Activated B cell treated with CpG ODN at 0.5 μM for 24 hours (primary cell): Measurements from ENCODE around the gene NR4A3. TPM values are rescaled to one million over a fixed set of nuclear protein-coding genes. Genes with fewer than 3 reads are reported as not detected.
"Not testable (repeated sequence)": the region's sequence is repeated elsewhere in the genome, so short reads cannot be mapped to it uniquely, and the experiment has no call there.

Source experiments
- ATAC-seq: fragments of 200-7000 bp; cut with Tn5 transposase; one replicate; pipeline ENCODE4 v1.10.0; 2021; ENCODE audit warnings: low read depth, mild to moderate bottlenecking, moderate library complexity
- CTCF ChIA-PET: fragments of 350-600 bp; sonication (Branson Sonifier 250); formaldehyde crosslinking; loops from one replicate; lab custom pipeline; 2021; ENCODE audit warnings: antibody characterized with exemption; lab: Charles Lee
- POLR2A ChIA-PET: fragments of 350-600 bp; sonication (Branson Sonifier 250); formaldehyde crosslinking; loops from one replicate; lab custom pipeline; 2021; ENCODE audit warnings: antibody characterized with exemption; lab: Charles Lee
- DNase-seq: peaks from one replicate; pipeline ENCODE4 v3.0.0; 2022
- H3K27ac Mint-ChIP-seq: one replicate; pipeline ENCODE4 v1.8.0; 2020; ENCODE audit warnings: mixed read lengths
- H3K27me3 Mint-ChIP-seq: one replicate; pipeline ENCODE4 v1.8.0; 2021; ENCODE audit warnings: mixed read lengths
- H3K36me3 Mint-ChIP-seq: one replicate; pipeline ENCODE4 v1.8.0; 2021; ENCODE audit warnings: low read depth, mixed read lengths
- H3K4me1 Mint-ChIP-seq: one replicate; pipeline ENCODE4 v1.8.0; 2021; ENCODE audit warnings: mixed read lengths
- H3K4me3 Mint-ChIP-seq: one replicate; pipeline ENCODE4 v1.8.0; 2020; ENCODE audit warnings: mild to moderate bottlenecking, mixed read lengths
- H3K9me3 Mint-ChIP-seq: one replicate; pipeline ENCODE4 v1.8.0; 2020; ENCODE audit warnings: mixed read lengths
- intact Hi-C: fragments of 100-400 bp; cut with micrococcal nuclease; formaldehyde crosslinking; loops from one replicate; pipeline ENCODE4 v1.15.1; 2024
- total RNA-seq: library from RNA; stranded (reverse); gene quantifications from 2 replicates; pipeline ENCODE4 v1.2.3, GENCODE V29; 2022
- TF ChIP-seq, protein P1 (sequence below): fragments of 200-600 bp; IDR thresholded peaks from one replicate; pipeline ENCODE4 v1.8.0; 2022; ENCODE audit warnings: antibody characterized with exemption, mild to moderate bottlenecking

Gene NR4A3
- total RNA-seq, result 20.7 and 21.5 TPM in 2 replicates

GRCh38 chr9:99821396-99822108, at the start of gene NR4A3:
Gene NR4A3 (plus strand): TSS chr9:99821885. CDS start chr9:99828043, 6,158 bp downstream.
- intact Hi-C loops, result loop anchor here (1.0 to 10.0 kb wide), 11 partner anchors 191 to 1899 kb away; partner anchors contain the start of genes MRPL50, TEX10, TRMO and ZNF189
- TF ChIP-seq, protein P1, sequence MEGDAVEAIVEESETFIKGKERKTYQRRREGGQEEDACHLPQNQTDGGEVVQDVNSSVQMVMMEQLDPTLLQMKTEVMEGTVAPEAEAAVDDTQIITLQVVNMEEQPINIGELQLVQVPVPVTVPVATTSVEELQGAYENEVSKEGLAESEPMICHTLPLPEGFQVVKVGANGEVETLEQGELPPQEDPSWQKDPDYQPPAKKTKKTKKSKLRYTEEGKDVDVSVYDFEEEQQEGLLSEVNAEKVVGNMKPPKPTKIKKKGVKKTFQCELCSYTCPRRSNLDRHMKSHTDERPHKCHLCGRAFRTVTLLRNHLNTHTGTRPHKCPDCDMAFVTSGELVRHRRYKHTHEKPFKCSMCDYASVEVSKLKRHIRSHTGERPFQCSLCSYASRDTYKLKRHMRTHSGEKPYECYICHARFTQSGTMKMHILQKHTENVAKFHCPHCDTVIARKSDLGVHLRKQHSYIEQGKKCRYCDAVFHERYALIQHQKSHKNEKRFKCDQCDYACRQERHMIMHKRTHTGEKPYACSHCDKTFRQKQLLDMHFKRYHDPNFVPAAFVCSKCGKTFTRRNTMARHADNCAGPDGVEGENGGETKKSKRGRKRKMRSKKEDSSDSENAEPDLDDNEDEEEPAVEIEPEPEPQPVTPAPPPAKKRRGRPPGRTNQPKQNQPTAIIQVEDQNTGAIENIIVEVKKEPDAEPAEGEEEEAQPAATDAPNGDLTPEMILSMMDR, result no peak
- Mint-ChIP-seq H3K4me3 (peak within 1 kb of the TSS; percentile 96), H3K27ac (peak within 1 kb of the TSS; percentile 97), H3K9me3 (no peaks in the 10 kb centered on the region), H3K27me3 (peaks cover 3% of the 10 kb centered on the region), H3K4me1 (peaks cover 57% of the 10 kb centered on the region), H3K36me3 (peaks cover 35% of the 10 kb centered on the region)
- POLR2A ChIA-PET, result interaction anchor here (0.6 to 7.3 kb wide), 24 partner anchors 8 to 673 kb away, joined by 3 to 110 read pairs (median 4); partner anchors contain the start of genes ALG2, SEC61B and STX17
- CTCF ChIA-PET, result interaction anchor here (0.6 to 2.0 kb wide), 9 partner anchors 265 to 659 kb away, joined by 3 to 10 read pairs (median 3); no protein-coding TSS in a partner anchor
- peak; percentile 29 for ATAC-seq
- peak; percentile 85 for DNase-seq

- Mint-ChIP-seq H3K4me3 (no peak overlapping the region), H3K27ac (no peak overlapping the region), H3K36me3 (no peaks in the 10 kb centered on the region), H3K27me3 (peaks cover 12% of the 10 kb centered on the region), H3K9me3 (no peaks in the 10 kb centered on the region), H3K4me1 (no peaks in the 10 kb centered on the region)
- TF ChIP-seq, protein P1, result no peak
- DNase-seq (no peak), ATAC-seq (no peak)
- intact Hi-C loops, result no loop called here
- ChIA-PET CTCF (no interaction called here), POLR2A (interaction anchor here (0.6 kb wide), 1 partner anchor 178 kb away, joined by 3 read pairs; no protein-coding TSS in a partner anchor)
Observed at GRCh38 chr9:99773468-99774138, 48.1 kb upstream of the NR4A3 start.

GRCh38 chr9:99778308-99778707, 43.4 kb upstream of the NR4A3 start:
- Mint-ChIP-seq H3K9me3 (peaks cover 2% of the 10 kb centered on the region), H3K27me3 (peaks cover 12% of the 10 kb centered on the region), H3K36me3 (no peaks in the 10 kb centered on the region), H3K27ac (no peak overlapping the region), H3K4me1 (peaks cover 9% of the 10 kb centered on the region), H3K4me3 (no peak overlapping the region)
- ChIA-PET POLR2A (interaction anchor here (0.7 kb wide), 1 partner anchor 15 kb away, joined by 3 read pairs; no protein-coding TSS in a partner anchor), CTCF (no interaction called here)
- ATAC-seq, result peak; percentile 61
- intact Hi-C loops, result no loop called here
- TF ChIP-seq, protein P1, result no peak
- no peak for DNase-seq

DNA sequence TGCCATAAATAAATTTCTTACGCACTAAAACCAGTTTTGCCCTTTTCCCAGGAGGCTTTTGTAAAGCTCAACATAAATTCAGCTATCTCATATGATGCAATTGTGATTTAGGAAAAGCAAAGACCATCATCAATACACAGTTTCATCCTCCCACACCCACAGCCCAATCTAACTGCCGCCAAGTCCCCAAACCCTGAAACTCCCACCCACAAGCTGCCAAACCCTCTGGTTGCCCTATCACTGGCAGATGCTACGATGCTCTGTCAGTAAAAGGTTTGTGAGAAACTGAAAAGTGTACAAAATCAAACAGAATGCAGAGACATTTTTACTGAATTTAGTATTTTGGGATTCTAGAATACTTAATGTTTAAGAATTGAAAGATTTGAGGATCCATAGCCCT, 42.8 kb upstream of the NR4A3 start:
- Mint-ChIP-seq H3K27ac (no peak overlapping the region), H3K27me3 (peaks cover 12% of the 10 kb centered on the region), H3K4me1 (peaks cover 13% of the 10 kb centered on the region), H3K4me3 (no peak overlapping the region), H3K9me3 (peaks cover 2% of the 10 kb centered on the region), H3K36me3 (no peaks in the 10 kb centered on the region)
- CTCF ChIA-PET, result no interaction called here
- intact Hi-C loops, result no loop called here
- ATAC-seq (no peak), DNase-seq (no peak)
- POLR2A ChIA-PET, result interaction anchor here (0.5 to 0.7 kb wide), 2 partner anchors 15 to 28 kb away, joined by 3 to 8 read pairs; no protein-coding TSS in a partner anchor
- TF ChIP-seq, protein P1, result no peak

GRCh38 chr9:99779277-99779676, 42.4 kb upstream of the NR4A3 start:
- ATAC-seq (no peak), DNase-seq (no peak)
- POLR2A ChIA-PET, result interaction anchor here (0.5 kb wide), 1 partner anchor 29 kb away, joined by 8 read pairs; no protein-coding TSS in a partner anchor
- CTCF ChIA-PET, result no interaction called here
- Mint-ChIP-seq H3K4me1 (peaks cover 15% of the 10 kb centered on the region), H3K36me3 (no peaks in the 10 kb centered on the region), H3K27me3 (peaks cover 12% of the 10 kb centered on the region), H3K9me3 (peaks cover 2% of the 10 kb centered on the region), H3K27ac (no peak overlapping the region), H3K4me3 (no peak overlapping the region)
- intact Hi-C loops, result no loop called here
- TF ChIP-seq, protein P1, result no peak

DNA sequence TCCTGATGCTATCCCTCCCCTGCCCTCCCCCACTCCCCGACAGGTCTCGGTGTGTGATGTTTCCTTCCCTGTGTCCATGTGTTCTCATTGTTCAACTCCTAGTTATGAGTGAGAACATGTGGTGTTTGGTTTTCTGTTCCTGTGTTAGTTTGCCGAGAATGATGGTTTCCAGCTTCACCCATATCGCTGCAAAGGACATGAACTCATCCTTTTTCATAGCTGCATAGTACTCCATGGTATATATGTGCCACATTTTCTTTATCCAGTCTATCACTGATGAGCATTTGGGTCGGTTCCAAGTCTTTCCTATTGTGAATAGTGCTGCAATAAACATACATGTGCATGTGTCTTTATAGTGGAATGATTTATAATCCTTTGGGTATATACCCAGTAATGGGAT, 39.3 kb upstream of the NR4A3 start:
- not testable (repeated sequence) for H3K27ac Mint-ChIP-seq

More for the DNA sequence above, 39.3 kb upstream of the NR4A3 start:
- H3K4me3 Mint-ChIP-seq, ATAC-seq, CTCF ChIA-PET, H3K27me3 Mint-ChIP-seq, DNase-seq, intact Hi-C loops, H3K9me3 Mint-ChIP-seq, H3K36me3 Mint-ChIP-seq: not testable (repeated sequence)
- H3K4me1 Mint-ChIP-seq, result peaks cover 15% of the 10 kb centered on the region
- POLR2A ChIA-PET, result interaction anchor here (0.8 kb wide), 1 partner anchor 37 kb away, joined by 3 read pairs; no protein-coding TSS in a partner anchor
